OCI-LY1 (cell line): ENCODE results near the gene KHDRBS1.
"Not testable (repeated sequence)": the region's sequence is repeated elsewhere in the genome, so short reads cannot be mapped to it uniquely, and the experiment has no call there.

Experiments used
- H2AFZ ChIP-seq: fragments of 200-600 bp; sonication (generic), shearing (Covaris generic); 2 replicates; pipeline ENCODE4 v1.6.0; 2014; ENCODE audit warnings: antibody characterized with exemption, mild to moderate bottlenecking, low read length
- H3F3A ChIP-seq: fragments of 200-600 bp; sonication (generic), shearing (Covaris generic); 2 replicates; pipeline ENCODE4 v1.6.0; 2014; ENCODE audit warnings: mild to moderate bottlenecking, antibody characterized with exemption, low read length, moderate library complexity; ENCODE audit not compliant: insufficient read depth
- H3K27ac ChIP-seq: fragments of 200-600 bp; sonication (generic); 2 replicates; pipeline ENCODE4 v1.5.1; 2014; ENCODE audit warnings: low read length, mixed run types, mild to moderate bottlenecking, low read depth; ENCODE audit not compliant: poor library complexity, severe bottlenecking
- H3K27me3 ChIP-seq: fragments of 200-600 bp; sonication (generic); 2 replicates; pipeline ENCODE4 v1.6.0; 2014; ENCODE audit warnings: antibody characterized with exemption, mild to moderate bottlenecking, low read length, moderate library complexity; ENCODE audit not compliant: insufficient read depth
- H3K36me3 ChIP-seq: fragments of 200-600 bp; sonication (generic); 2 replicates; pipeline ENCODE4 v1.6.1; 2014; ENCODE audit warnings: mild to moderate bottlenecking, antibody characterized with exemption, low read length, moderate library complexity, mixed read lengths; ENCODE audit not compliant: insufficient read depth
- H3K4me1 ChIP-seq: fragments of 200-600 bp; sonication (generic); 2 replicates; pipeline ENCODE4 v1.5.1; 2014; ENCODE audit warnings: mild to moderate bottlenecking, low read length, moderate library complexity; ENCODE audit not compliant: insufficient read depth, severe bottlenecking
- H3K4me2 ChIP-seq: fragments of 200-600 bp; sonication (generic), shearing (Covaris generic); 2 replicates; pipeline ENCODE4 v1.6.1; 2014; ENCODE audit warnings: low read length
- H3K4me3 ChIP-seq: fragments of 200-600 bp; sonication (generic); 2 replicates; pipeline ENCODE4 v1.5.1; 2014; ENCODE audit warnings: low read length, low read depth, mild to moderate bottlenecking, mixed read lengths; ENCODE audit not compliant: poor library complexity, severe bottlenecking
- H3K79me2 ChIP-seq: fragments of 200-600 bp; shearing (Covaris generic); 2 replicates; pipeline ENCODE4 v1.6.1; 2016; ENCODE audit warnings: mixed run types, low read length, mixed read lengths; ENCODE audit not compliant: insufficient read depth
- H3K9ac ChIP-seq: fragments of 200-600 bp; sonication (generic), shearing (Covaris generic); 2 replicates; pipeline ENCODE4 v1.6.1; 2014; ENCODE audit warnings: mild to moderate bottlenecking, low read length, mixed read lengths
- H3K9me2 ChIP-seq: fragments of 200-600 bp; sonication (generic), shearing (Covaris generic); 2 replicates; pipeline ENCODE4 v1.6.1; 2014; ENCODE audit warnings: low read depth, mild to moderate bottlenecking, low read length, mixed read lengths
- H3K9me3 ChIP-seq: fragments of 200-600 bp; shearing (Covaris generic); 2 replicates; pipeline ENCODE4 v1.6.1; 2014; ENCODE audit warnings: low read length, mixed read lengths
- H4K20me1 ChIP-seq: fragments of 200-600 bp; sonication (generic), shearing (Covaris generic); 2 replicates; pipeline ENCODE4 v1.6.0; 2016; ENCODE audit warnings: mild to moderate bottlenecking, low read length; ENCODE audit not compliant: insufficient read depth
- CTCF ChIP-seq: fragments of 200-600 bp; sonication (generic), shearing (Covaris generic); IDR thresholded peaks from 2 replicates; pipeline ENCODE4 v1.5.1; 2017; ENCODE audit warnings: mild to moderate bottlenecking, antibody characterized with exemption, low read length, moderate library complexity, mixed read lengths
- EZH2 ChIP-seq: fragments of 200-600 bp; sonication (generic), shearing (Covaris generic); IDR thresholded peaks from 2 replicates; pipeline ENCODE4 v1.8.0; 2017; ENCODE audit warnings: borderline replicate concordance, mixed run types, mild to moderate bottlenecking, antibody characterized with exemption, low read length, moderate library complexity, mixed read lengths

KHDRBS1 gene

GRCh38 chr1:32062867-32063230 is 49.2 kb downstream of the KHDRBS1 start:
- Histone ChIP-seq H3K9me3 (no peaks in the 10 kb centered on the region), H3K27ac (peak overlapping the region; percentile 29), H2AFZ (no peak overlapping the region), H3F3A (peaks cover 5% of the 10 kb centered on the region; the same call in 1 of the 2 replicates), H3K79me2 (no peaks in the 10 kb centered on the region), H3K4me2 (no peak overlapping the region), H3K9ac (no peak overlapping the region), H4K20me1 (no peaks in the 10 kb centered on the region), H3K4me1 (peaks cover 19% of the 10 kb centered on the region), H3K36me3 (peaks cover 37% of the 10 kb centered on the region), H3K4me3 (no peak overlapping the region), H3K27me3 (no peaks in the 10 kb centered on the region), H3K9me2 (no peaks in the 10 kb centered on the region)
- TF ChIP-seq EZH2, result no peak
- no peak for TF ChIP-seq CTCF

GRCh38 chr1:32063261-32063681 is 49.6 kb downstream of the KHDRBS1 start:
- no peaks in the 10 kb centered on the region for H3K79me2 ChIP-seq
- H3K4me2 ChIP-seq, result no peak overlapping the region
- H3K27me3 ChIP-seq, result no peaks in the 10 kb centered on the region
- H2AFZ ChIP-seq, result no peak overlapping the region
- peaks cover 23% of the 10 kb centered on the region for H3K4me1 ChIP-seq
- peak overlapping the region; percentile 29 for H3K27ac ChIP-seq
- H4K20me1 ChIP-seq, result no peaks in the 10 kb centered on the region
- no peak overlapping the region for H3K4me3 ChIP-seq
- TF ChIP-seq CTCF (peak; percentile 71), EZH2 (no peak)
- H3K36me3 ChIP-seq, result peaks cover 33% of the 10 kb centered on the region
- H3K9ac ChIP-seq, result no peak overlapping the region
- peaks cover 5% of the 10 kb centered on the region; the same call in 1 of the 2 replicates for H3F3A ChIP-seq
- no peaks in the 10 kb centered on the region for H3K9me2 ChIP-seq
- no peaks in the 10 kb centered on the region for H3K9me3 ChIP-seq

- not testable (repeated sequence) for H3K4me3 ChIP-seq, H2AFZ ChIP-seq, H3K9ac ChIP-seq, H3K79me2 ChIP-seq, H4K20me1 ChIP-seq, H3F3A ChIP-seq, H3K27ac ChIP-seq, H3K4me2 ChIP-seq, H3K36me3 ChIP-seq, H3K9me3 ChIP-seq, H3K9me2 ChIP-seq, H3K27me3 ChIP-seq
- peaks cover 25% of the 10 kb centered on the region for H3K4me1 ChIP-seq
Measured at GRCh38 chr1:32065613-32066488, 52.2 kb downstream of the KHDRBS1 start.

DNA sequence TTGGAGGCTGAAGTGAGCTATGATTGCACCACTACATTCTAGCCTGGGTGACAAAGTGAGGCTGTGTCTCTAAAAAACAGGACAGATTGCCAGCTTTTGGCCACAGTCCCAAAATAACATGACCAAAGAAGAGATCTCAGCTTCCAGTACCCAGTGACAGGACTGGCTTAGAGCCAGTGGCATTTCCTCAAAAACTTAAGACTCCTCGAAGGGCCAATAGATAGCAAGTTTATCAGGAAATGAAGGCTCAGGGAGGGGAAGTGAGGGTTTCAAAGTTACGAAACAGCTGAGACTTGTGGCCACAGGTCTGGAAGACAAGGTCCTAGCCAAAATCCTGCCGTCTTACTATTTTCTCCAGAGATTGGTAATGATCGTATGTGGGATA is 52.8 kb downstream of the KHDRBS1 start:
- H3K9me3 ChIP-seq, result no peaks in the 10 kb centered on the region
- no peaks in the 10 kb centered on the region for H3K9me2 ChIP-seq
- no peak overlapping the region for H3K4me2 ChIP-seq
- H3K27me3 ChIP-seq, result no peaks in the 10 kb centered on the region
- TF ChIP-seq CTCF, result no peak
- TF ChIP-seq EZH2, result no peak
- no peak overlapping the region for H3K4me3 ChIP-seq
- H3K27ac ChIP-seq, result no peak overlapping the region
- H3K9ac ChIP-seq, result no peak overlapping the region
- H3K79me2 ChIP-seq, result no peaks in the 10 kb centered on the region
- no peak overlapping the region for H2AFZ ChIP-seq
- H3K36me3 ChIP-seq, result peaks cover 2% of the 10 kb centered on the region; the same call in 1 of the 2 replicates
- peaks cover 5% of the 10 kb centered on the region; the same call in 1 of the 2 replicates for H3F3A ChIP-seq
- H3K4me1 ChIP-seq, result peaks cover 25% of the 10 kb centered on the region
- no peaks in the 10 kb centered on the region for H4K20me1 ChIP-seq
